GM15510 (cell line): ENCODE results near the gene MTLN.

Source experiments
- POLR2A ChIP-seq: IDR thresholded peaks from 3 replicates; pipeline ENCODE4 v1.6.1; 2011; ENCODE audit warnings: borderline replicate concordance; ENCODE audit not compliant: insufficient read length; ENCODE audit errors: extremely low read depth

Gene MTLN

GRCh38 chr2:110180036-110180435, 32.3 kb downstream of the MTLN start:
- no peak for TF ChIP-seq POLR2A

GRCh38 chr2:110173523-110173922, 38.8 kb downstream of the MTLN start:
- no peak for TF ChIP-seq POLR2A

- TF ChIP-seq POLR2A, result no peak
Measured at GRCh38 chr2:110172506-110172905, 39.8 kb downstream of the MTLN start.

DNA sequence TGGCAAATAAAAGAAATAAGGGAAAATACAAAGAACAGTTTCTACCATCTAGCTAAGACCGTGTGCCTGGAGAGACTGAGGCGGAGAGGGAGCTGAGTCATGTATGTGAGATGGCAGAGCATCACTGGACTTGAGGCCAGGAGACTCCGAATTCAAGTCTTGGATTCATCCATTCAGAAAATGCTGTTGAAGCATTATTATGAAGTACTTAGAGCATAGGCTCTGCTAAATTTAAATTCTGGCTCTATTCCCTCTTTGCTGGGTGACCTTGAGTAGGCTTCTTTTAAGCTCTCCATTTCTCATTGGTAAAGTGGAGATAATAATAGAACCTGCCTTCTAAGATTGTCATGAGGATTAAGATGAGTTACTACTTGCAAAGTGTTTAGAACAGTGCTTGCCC, 42.2 kb downstream of the MTLN start:
- no peak for TF ChIP-seq POLR2A

- TF ChIP-seq POLR2A, result no peak
Measured at GRCh38 chr2:110167326-110168000, 44.9 kb downstream of the MTLN start.

GRCh38 chr2:110166266-110166665, 46.1 kb downstream of the MTLN start:
- TF ChIP-seq POLR2A, result no peak
